VCaP (cell line): ENCODE data around the gene SRC.

Source experiments
- H3K27ac ChIP-seq: fragments of 450-650 bp; 2 replicates; pipeline ENCODE4 v1.5.1; 2017
- CTCF ChIP-seq: fragments of 450-650 bp; conservative IDR thresholded peaks from 2 replicates; pipeline ENCODE4 v1.5.1; 2017; ENCODE audit warnings: mild to moderate bottlenecking, moderate library complexity

The SRC gene

GRCh38 chr20:37425103-37425625 lies 79.2 kb downstream of the SRC start:
- TF ChIP-seq CTCF = no peak
- H3K27ac ChIP-seq = no peak overlapping the region

- no peak for TF ChIP-seq CTCF
- no peak overlapping the region for H3K27ac ChIP-seq
Measured at GRCh38 chr20:37426106-37426505, 80.2 kb downstream of the SRC start.

- H3K27ac ChIP-seq = no peak overlapping the region
- no peak for TF ChIP-seq CTCF
Measured at GRCh38 chr20:37426978-37427377, 81.0 kb downstream of the SRC start.

- H3K27ac ChIP-seq = no peak overlapping the region
- TF ChIP-seq CTCF = no peak
Measured at GRCh38 chr20:37430044-37430443, 84.1 kb downstream of the SRC start.

- no peak for TF ChIP-seq CTCF
Measured at GRCh38 chr20:37430778-37431460, 85.0 kb downstream of the SRC start.

GRCh38 chr20:37431786-37432185 lies 85.8 kb downstream of the SRC start:
- no peak overlapping the region for H3K27ac ChIP-seq
- no peak for TF ChIP-seq CTCF

More at GRCh38 chr20:37430778-37431460, 85.0 kb downstream of the SRC start:
- no peak overlapping the region for H3K27ac ChIP-seq

- H3K27ac ChIP-seq = no peak overlapping the region
- TF ChIP-seq CTCF = no peak
Measured at GRCh38 chr20:37432606-37433005, 86.7 kb downstream of the SRC start.
